Measurements from ENCODE around the gene ATP5PO.
"Not testable (repeated sequence)": the region's sequence is repeated elsewhere in the genome, so short reads cannot be mapped to it uniquely, and the experiment has no call there.

Gene ATP5PO

DNA sequence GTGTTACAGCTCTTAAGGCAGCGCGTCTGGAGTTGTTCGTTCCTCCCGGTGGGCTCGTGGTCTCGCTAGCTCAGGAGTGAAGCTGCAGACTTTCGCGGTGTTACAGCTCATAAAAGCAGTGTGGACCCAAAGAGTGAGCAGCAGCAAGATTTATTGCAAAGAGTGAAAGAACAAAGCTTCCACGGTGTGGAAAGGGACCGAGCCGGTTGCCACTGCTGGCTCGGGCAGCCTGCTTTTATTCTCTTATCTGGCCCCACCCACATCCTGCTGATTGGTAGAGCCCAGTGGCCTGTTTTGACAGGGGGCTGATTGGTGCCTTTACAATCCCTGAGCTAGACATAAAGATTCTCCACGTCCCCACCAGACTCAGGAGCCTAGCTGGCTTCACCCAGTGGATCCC, 47.7 kb downstream of the ATP5PO start:
- not testable (repeated sequence) for DNase-seq (ENCODE audit: low read depth)

DNA sequence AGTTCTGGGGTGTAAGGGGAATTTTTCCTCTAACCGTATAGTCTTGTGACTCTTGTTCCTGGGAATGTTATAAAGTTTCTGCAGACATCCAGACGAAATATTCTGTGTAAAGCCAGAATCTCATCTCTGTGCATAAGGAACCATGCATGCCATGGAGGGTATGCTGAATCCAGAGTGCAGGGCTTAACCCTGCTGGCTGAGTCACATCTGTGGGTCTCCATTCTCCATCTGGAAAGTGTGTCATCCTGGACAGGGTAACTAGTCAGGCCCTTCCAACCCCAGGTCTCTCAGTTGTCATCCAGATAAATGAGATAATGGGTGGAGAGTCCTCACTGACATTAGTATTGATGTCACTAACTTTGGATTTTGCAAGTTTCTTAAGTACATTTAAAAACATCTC, 48.8 kb downstream of the ATP5PO start:
- no peak for DNase-seq (ENCODE audit: low read depth)

DNA sequence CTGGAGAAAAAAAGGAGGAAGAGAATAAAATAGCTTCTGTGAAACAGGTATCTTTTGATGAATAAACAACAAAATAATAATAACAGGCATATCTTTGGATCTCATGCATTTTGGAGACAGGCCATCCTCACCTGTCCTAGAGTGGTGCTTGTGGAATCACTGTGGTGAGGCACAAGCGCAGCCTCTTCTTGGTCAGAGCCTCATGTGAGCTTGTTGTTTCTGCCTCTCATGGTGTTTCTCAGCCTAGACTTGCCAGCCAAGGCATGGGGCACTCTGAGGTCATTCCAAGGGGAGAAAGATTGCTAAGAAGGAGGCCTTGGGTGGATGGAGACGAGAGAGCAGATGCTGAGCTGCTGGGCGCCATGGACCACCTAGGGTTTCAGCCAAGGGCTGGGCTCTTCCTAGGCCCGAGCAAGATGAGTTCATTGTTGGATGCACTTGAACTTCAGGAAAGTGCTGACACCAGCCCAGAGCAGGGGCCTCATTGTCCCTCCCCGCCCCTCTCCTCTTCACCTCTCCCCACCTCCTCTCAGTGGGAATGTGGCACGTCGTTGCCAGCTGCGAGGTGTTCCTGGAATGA, 49.5 kb downstream of the ATP5PO start:
- DNase-seq (ENCODE audit: low read depth), result no peak

DNA sequence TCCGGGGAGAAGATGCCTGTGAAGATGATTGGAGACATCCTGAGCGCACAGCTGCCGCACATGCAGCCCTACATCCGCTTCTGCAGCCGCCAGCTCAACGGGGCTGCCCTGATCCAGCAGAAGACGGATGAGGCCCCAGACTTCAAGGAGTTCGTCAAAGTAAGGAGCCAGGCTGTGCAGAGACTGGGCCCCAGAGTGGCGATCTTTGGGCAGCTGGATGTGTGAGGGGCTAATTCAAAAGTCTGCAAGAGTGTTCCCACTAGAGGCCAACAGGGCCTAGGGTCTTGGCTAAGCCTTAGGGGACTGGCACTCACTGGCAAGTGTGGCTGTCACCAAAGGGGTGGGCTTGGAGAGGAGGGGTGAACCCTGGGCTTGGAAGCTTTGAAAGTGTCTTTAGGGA, 50.4 kb downstream of the ATP5PO start:
- no peak for DNase-seq (ENCODE audit: low read depth)

DNA sequence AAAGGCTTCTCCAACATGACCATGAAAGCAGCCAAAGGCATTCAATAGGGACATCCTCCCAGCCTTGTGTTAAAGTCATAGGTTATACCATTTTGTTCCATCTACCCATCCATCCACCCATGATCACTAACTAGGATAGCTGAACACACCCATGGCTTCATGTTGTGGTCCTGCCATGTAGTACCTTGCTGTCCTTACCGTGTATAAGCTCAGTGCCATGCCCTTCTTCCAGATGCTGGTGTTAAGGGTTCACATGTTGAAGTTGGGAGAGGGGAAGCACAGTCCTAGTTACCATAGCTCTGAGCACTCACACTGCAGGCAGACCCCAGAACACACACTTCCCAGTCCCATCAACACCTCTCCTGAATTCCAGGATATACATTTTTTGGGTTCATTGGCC, 51.5 kb downstream of the ATP5PO start:
- no peak for DNase-seq (ENCODE audit: low read depth)

DNA sequence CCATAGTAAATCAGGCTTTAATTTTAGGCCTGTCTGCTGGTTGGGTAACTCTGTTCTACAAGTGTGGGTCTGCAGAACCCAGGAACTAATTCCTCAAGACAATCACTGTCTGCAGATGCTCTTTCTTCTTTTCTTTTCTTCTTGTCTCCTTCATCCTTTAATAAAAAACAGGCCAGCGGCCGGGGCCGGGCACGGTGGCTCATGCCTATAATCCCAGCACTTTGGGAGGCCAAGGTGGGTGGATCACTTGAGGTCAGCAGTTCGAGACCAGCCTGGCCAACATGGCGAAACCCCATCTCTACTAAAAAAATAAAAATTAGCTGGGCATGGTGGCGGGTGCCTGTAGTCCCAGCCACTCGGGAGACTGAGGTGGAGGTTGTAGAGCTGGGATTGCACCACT, 52.4 kb downstream of the ATP5PO start:
- not testable (repeated sequence) for DNase-seq (ENCODE audit: low read depth)

DNA sequence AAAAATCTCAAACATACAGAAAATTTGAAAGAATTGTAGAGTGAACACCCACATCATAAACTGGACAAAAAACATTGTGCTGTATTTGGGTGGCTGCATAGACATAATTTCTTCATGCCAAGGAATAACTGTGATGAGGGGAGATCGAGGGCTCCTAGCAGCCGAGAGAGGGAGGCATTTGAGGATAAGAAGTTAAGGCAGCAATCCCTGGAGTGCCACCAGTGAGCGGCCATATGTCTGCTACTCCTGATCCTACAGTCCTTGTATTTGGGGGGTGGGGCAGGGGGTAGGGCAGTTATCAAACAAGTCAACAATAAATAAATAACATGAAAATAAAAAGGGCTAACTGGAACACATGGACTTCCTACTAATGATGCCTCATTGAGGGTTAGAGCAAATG, 54.5 kb downstream of the ATP5PO start:
- DNase-seq (ENCODE audit: low read depth), result no peak

DNA sequence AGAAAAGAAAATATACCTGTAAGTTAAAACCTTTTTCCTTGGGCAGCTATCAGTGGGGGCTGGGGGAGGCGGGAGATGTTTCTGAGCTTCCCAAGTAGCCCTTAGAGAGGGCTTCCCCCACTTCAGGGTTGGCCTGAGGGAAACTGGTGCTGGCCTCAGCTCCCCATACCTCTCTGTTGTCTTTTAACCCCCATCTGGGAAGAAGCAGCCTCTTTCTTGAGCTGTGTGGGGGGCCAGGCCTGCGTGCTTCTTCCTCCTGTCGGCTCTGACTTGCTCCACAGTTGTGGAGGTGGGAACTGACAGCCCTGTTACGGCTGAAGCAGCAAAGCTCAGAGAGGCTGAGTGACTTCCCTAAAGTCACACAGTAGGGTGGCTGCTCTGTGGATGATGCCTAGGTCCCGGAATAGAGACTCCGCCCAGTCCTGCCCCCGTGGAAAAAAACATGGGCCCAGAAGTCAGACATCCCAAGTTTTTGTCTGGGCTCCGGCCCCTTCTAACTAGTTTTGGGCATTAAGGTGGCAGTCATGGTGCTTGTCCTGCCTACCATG, 55.2 kb downstream of the ATP5PO start:
- no peak for DNase-seq (ENCODE audit: low read depth)

DNA sequence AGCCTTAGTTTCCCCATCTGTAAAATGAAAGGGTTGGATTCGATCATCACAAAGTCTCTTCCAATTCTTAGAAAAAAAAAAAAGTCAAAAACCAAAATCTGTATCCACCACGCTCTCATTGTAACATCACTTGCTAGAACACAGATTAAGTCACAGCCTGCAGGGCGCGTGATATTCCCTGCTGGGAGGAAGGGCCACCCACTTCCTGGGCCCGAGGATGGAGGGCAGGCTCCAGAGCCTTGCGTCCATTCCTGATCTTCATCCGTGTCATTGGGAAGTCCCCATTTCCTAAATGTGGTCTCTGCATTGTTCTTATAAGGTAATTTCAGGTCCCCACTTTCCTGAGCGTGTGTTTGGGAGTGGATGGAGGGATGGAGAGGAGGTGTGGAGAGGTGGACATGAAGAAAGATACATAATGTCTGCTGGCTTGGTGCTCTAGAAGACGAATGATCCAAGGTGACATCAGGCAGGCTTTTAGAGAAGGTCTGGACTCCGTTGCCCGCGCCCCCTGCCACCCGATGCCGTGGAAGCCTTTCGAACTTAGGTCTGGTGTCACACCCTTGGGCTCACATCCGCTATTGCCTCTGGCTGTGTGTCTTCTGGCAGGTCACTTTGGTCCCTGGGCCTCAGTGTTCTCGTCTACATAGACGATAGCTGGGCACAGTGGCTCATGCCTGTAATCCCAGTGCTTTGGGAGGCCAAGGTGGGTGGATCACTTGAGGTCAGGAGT, 56.1 kb downstream of the ATP5PO start:
- no peak for DNase-seq (ENCODE audit: low read depth)

DNA sequence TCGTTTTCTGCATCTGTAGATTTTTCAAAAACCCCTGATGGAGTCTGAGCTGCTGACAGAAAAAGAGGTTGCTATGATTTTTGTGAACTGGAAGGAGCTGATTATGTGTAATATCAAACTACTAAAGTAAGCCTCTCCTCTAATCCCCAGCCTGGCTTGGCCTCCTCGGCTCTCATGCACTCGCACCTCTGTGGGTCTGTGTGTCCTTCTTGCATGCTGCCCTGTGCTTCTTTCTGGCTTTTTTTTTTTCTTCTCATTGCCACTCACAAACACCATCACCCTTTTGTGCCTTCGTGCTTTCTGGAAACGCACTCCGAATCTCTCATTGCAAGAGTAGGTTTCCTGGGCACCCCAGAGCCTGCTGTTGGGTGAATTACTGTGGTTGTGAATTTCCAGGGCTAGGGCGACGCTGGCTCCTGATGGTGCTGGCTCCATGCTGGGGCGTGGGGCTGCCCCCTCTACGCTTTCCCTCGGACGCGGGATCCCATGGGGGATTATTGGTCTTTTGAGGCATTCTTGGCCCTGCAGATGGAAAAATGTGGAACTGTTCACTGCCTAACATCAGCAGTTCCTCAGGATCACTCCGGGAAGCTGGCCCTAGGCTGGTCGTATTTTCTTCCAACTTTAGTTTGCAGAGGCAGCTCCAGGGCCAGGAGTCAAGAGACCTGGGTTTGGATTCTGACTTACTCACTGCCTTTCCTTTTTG, 56.8 kb downstream of the ATP5PO start:
- no peak for DNase-seq (ENCODE audit: low read depth)

DNA sequence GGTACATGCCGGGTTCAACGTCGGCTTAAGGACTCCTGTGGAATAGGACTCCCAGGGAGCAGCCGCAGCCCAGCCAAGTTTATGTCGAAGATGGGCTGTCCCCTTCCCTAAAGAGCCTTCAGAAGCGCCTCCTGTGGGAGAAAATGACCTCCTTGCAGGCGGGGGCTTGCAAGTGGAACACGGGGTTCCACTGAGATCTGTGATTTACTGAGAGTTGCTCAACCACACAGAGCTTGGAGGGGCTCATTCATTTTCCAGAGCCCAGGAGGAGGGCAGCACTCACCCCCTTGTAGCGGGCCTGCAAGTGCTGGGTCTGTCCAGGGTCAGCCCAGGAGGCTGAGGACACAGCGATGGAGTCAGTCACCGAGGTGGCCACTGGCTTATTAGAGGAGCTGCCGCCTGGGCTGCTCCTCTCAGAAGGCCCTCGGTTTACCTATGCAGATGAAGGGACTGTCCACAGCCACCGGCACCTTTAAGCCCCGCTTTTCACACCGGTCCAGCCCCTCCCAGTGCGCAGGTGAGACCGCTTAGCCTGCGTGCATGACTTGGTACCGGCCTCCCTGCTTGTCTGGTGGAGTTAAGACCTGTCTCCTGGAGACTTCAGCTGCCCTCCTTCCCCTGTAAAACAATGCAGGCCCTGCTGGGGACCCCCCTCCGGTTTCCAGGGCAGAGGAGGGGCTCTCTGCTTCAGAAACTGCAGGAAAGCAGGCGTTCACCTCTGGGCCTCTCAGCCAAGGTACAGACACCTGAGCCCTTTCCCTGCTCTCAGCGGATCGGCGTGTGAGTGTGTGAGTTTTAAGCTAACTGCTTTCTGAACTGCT, 57.5 kb downstream of the ATP5PO start:
- no peak for DNase-seq (ENCODE audit: low read depth)

DNA sequence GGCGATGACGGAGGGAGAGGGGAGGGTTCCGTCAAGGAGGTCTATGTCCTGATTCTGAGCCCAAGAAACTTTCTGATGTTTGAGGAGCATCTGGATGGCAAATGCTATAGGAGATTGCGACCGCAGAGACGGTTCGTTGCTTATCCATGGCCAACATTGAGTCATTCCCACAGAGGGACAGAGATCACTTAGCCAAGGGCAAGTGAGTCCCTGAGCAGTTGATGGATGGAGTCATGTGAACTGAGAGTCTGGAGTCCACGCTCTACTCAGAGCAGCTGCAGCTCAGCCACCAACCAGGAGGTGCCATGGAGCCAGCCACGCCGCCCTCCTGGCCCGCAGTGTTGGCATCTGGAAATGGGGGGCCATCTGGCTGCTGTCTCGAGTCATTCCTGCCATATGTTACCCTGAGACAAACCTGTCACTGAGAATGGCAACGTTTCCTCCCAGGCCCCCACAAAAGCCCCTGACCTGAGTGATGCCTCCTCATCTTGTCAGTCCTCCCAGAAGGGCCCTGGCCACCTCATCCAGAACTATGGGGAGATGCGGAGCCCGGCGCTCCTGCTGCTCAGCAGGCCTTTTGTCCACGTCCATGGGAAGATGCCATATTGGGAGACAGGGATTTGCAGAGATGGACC, 58.6 kb downstream of the ATP5PO start:
- DNase-seq (ENCODE audit: low read depth), result no peak

DNA sequence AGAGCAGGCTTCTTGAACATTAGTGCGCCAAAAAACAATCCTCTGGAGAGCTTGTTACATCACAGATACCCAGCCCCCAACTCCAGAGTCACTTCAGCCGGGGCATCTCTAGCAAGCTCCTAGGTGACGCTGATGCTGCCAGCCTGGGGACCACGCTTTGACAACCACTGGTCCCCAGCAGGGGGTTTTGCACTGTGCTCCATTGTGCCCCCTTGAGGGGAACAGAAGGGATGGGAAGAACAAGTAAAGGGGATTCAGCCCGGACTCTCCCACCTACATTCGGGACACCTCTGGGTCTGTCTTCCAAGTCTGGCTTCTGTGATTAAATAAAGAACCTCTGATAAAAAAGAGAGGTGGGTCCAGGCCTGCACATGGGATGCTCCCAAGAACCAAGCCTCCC, 60.4 kb downstream of the ATP5PO start:
- DNase-seq (ENCODE audit: low read depth), result no peak

DNA sequence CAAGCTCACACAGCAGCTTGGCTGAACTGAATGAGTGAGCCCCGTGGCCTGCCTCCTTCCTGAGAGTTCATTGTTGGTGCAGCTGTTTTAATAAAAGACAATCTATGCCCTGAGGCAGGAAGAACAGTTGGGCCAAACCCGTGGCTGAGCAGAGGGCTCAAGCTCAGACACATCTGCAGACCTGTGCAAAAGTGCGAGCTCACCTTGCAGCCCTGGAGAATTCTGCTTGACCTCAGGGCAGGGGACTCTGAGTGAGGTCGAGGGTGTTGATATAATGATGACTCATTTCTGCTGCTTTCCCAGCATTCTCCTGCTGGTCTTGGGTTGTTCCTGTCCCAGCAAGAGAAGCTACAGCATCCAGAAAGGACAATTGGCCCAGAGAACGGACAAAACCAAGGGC, 61.0 kb downstream of the ATP5PO start:
- no peak for DNase-seq (ENCODE audit: low read depth)

Data from activated gamma-delta T cell treated with anti-CD3 and anti-CD28 coated beads, Interleukin-2, amount 50 U/mL, for 16 hours (primary cell).